CD4-positive, alpha-beta T cell treated with Interleukin-10 for 1 hour (primary cell): Measurements from ENCODE around the gene MYO1A.

ENCODE experiments used
- DNase-seq: peaks from one replicate; pipeline ENCODE4 v3.0.0-alpha.2; 2020

MYO1A gene

DNA sequence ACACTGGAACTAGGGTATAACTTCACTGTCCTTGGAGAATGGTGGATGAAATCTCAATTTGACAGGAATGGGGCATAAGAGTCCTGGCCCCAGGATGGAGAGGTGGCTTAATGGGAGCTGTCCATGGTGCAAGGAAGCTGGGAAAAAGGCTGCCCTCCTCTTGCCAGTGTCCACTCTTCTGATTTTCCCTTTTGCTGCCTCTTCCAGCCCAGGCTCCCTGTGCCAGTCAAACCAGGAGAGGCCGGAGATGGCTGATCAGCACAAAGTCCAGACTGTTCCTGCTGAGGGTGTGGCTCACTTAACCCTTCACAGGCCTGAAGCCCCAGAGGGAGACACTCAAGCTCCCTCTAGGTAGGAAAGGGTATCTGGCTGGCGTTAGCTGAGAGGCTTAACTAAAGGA, at the start of gene MYO1A:
TSS of gene MYO1A (minus strand) at position 240 of the 400 bp plus-strand sequence. CDS start 1,806 bp downstream, outside the sequence.
- no peak for DNase-seq

GRCh38 chr12:57099047-57099714, 49.3 kb upstream of the MYO1A start:
- DNase-seq: no peak

- no peak for DNase-seq
Measured at GRCh38 chr12:57098546-57098945, 48.6 kb upstream of the MYO1A start.

GRCh38 chr12:57097554-57097835, 47.6 kb upstream of the MYO1A start:
- DNase-seq: no peak

- no peak for DNase-seq
Measured at GRCh38 chr12:57096748-57097553, 47.0 kb upstream of the MYO1A start.

GRCh38 chr12:57096099-57096572, 46.2 kb upstream of the MYO1A start:
- no peak for DNase-seq

GRCh38 chr12:57095440-57095839, 45.5 kb upstream of the MYO1A start:
- DNase-seq: no peak

- DNase-seq: no peak
Measured at GRCh38 chr12:57094208-57095160, 44.6 kb upstream of the MYO1A start.

- DNase-seq: peak; percentile 66
Measured at GRCh38 chr12:57093415-57094207, 43.7 kb upstream of the MYO1A start.

DNA sequence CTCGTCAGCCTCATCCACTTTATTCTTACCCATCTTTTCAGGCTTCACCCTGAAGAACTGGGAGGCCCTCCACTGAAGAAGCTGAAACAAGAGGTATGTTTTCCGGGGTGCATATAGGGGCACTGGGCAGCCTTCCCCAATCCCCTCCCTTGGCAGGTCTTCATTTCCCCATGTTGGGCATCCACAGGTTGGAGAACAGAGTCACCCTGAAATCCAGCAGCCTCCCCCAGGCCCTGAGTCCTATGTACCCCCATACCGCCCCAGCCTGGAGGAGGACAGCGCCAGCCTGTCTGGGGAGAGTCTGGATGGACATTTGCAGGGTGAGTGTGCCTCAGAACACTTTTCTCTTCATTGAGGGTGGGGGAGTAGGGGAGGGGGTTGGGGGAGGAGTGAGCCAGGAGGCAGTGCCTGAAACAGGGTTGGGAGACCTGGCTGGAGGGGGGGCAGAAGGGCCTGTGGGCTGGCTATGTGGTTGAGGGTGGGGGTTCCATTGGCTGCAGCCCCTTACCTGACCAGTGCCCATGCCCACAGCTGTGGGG, 43.0 kb upstream of the MYO1A start:
- no peak for DNase-seq

- no peak for DNase-seq
Measured at GRCh38 chr12:57092529-57092862, 42.6 kb upstream of the MYO1A start.

DNA sequence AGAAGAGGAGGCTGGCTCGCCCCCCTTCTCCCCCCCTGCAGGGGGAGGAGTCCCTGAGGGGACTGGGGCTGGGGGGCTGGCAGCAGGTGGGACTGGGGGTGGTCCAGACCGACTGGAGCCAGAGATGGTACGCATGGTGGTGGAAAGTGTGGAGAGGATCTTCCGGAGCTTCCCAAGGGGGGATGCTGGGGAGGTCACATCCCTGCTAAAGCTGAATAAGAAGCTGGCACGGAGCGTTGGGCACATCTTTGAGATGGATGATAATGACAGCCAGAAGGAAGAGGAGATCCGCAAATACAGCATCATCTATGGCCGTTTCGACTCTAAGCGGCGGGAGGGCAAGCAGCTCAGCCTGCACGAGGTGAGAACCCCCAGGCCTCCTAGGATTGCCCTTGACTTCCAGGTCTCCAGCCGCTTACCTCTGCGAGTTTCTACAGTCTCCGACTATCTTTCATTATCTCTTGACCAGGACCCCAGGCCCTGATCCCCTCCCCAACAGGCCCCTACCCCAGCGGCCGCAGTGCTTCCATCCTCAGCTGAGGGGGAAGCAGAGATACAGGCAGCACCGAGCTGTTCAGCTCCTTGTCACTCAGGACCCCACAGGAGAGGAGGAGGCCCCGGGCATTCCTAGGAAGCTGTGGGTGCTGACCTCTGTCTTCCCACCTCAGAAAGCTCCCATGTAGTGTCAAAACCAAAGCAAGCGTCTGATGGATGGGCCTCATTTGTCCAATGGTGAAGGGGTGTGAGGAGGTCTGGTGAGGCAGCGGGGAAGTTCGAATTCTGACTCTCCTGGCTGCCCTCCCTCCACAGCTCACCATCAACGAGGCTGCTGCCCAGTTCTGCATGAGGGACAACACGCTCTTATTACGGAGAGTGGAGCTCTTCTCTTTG, 42.0 kb upstream of the MYO1A start:
- no peak for DNase-seq

DNA sequence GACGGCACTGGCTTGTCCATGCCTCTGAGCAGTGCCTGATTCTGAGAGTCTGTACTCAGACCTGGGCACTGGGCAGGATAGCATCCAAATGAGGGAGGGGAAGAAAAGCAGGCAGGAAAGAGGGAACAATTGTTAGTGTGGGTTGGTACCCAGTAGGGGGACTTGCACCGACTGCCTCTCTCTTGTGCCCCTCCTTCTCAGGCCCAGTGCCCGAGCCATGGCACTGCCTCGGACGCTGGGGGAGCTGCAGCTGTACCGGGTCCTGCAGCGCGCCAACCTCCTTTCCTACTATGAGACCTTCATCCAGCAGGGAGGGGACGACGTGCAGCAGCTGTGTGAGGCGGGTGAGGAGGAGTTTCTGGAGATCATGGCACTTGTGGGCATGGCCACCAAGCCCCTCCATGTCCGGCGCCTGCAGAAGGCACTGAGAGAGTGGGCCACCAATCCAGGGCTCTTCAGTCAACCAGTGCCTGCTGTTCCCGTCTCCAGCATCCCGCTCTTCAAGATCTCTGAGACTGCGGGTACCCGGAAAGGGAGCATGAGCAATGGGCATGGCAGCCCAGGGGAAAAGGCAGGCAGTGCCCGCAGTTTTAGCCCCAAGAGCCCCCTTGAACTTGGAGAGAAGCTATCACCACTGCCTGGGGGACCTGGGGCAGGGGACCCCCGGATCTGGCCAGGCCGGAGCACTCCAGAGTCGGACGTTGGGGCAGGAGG, 41.2 kb upstream of the MYO1A start:
- no peak for DNase-seq

DNA sequence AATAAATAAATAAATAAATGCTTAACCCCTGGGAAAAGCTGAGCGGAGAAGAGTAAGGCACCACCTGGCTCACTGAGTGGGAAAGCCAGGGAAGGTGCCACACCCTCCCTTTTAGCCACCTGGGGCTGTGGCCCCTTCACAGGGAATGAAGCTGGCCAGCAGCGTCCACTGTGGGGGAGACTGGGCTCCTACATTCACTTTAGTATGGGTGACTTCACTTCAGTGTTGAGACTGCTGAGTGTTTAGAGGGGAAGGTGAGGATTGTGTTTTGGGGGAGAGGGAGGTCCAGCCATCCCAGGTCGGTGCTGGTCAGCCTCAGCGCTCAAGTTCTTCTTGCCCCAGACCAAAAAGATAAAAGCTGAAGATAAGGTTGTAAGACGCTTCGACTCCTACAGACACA, 40.6 kb upstream of the MYO1A start:
- no peak for DNase-seq

GRCh38 chr12:57089271-57090245, 39.6 kb upstream of the MYO1A start:
- DNase-seq: peak; percentile 46

- peak; percentile 95 for DNase-seq
Measured at GRCh38 chr12:57088354-57089270, 38.7 kb upstream of the MYO1A start, which contains the start of gene NAB2. Gene NAB2, plus strand, starts transcription at chr12:57089114. Its CDS starts 158 bp downstream, at chr12:57089272.

- peak; percentile 80 for DNase-seq
Measured at GRCh38 chr12:57087691-57088353, 37.9 kb upstream of the MYO1A start.
